Cardiac fibroblast (primary cell): ENCODE data around the gene BRK1.
A peak's percentile ranks its signal among the peaks of the same experiment; 100 is the strongest.
"Not testable (repeated sequence)": the region's sequence is repeated elsewhere in the genome, so short reads cannot be mapped to it uniquely, and the experiment has no call there.

Experiments used
- DNase-seq, 2 donors: peaks; one replicate each; pipeline versions ENCODE4 v3.0.0 to v3.0.0-alpha.2; 2010; ENCODE audit warnings: low read depth in 2 of 2
- H3K4me3 ChIP-seq, 2 donors: replicated peaks in 1 of 2; 1 replicate in 1 of 2; 2 replicates in 1 of 2; pipeline ENCODE4 v1.5.1; 2011; ENCODE audit warnings: low read depth in 2 of 2, low read length in 2 of 2, mild to moderate bottlenecking in 2 of 2, moderate library complexity in 1 of 2
- CTCF ChIP-seq: IDR thresholded peaks from one replicate; pipeline ENCODE4 v1.5.1; 2011; ENCODE audit warnings: low read depth, mild to moderate bottlenecking, low read length, inconsistent platforms

The BRK1 gene

DNA sequence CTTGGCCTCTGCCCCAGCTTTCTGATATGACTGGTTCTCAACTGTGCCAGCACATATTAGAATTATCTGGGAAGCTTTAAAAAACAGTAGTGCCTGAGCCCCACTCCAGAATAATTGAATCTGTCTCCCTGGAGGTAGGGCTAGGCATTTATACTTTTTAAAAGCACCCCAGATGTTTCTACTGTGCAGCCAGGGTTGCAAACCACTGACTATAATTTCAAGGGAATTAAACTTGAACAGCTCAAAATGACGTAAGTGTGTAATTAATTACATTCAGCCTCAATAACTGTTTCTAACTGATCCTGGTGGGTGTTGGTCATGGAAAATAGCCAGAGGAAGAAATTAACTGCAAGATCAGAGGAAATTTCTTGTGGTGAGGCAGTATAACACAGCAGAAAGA, 44.9 kb downstream of the BRK1 start:
- no peak for TF ChIP-seq CTCF
- no peak overlapping the region for H3K4me3 ChIP-seq
- no peak for DNase-seq

DNA sequence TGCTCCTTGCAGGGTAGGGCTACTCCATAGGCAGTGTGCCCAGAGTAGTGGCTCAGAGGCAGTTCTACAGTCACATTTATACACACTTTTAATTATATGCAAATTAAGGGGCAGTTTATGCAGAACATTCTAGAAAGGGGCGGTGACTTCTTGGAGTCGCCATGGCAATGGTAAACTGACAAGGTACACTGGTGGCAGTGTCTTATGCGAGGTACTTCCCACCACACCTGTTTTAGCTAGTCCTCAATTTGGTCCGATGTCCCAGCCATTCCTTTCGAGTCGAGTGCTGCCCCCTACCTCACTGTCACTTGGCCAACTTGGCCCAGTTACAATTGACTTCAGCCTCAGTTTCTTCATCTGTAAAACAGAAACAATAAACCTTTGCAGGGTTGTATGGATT, 45.5 kb downstream of the BRK1 start:
- H3K4me3 ChIP-seq = no peak overlapping the region
- no peak for TF ChIP-seq CTCF
- no peak for DNase-seq

DNA sequence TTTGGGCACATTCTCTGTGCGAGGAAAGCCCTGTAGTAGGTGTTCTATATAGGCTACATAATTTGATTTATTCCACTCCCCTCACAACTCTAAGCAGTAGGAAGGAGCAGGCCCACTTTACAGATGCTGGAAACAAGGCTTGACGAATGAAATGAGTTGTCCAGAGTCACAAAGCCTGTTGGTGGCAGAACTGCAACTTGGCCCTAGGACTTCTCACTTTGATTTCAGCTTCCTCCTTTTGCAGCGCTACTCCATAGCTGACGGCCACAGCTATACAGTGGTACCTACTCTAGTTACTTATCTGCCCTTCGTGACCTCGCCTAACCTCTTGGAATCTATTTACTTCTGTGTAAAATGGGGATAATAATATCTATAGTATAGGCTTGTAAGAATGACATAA, 46.7 kb downstream of the BRK1 start:
- TF ChIP-seq CTCF = no peak
- no peak overlapping the region for H3K4me3 ChIP-seq
- no peak for DNase-seq

GRCh38 chr3:10164201-10164545, 48.7 kb downstream of the BRK1 start:
- not testable (repeated sequence) for DNase-seq
- H3K4me3 ChIP-seq = peak overlapping the region in 1 of 2 donors; percentile 97

GRCh38 chr3:10164546-10165393, 49.3 kb downstream of the BRK1 start, which contains the start of gene IRAK2:
TSS of gene IRAK2 (plus strand) at chr3:10164919. CDS start at chr3:10164955, 36 bp downstream.
- TF ChIP-seq CTCF = peak; percentile 51
- peak within 1 kb of the TSS; percentile 82 to 97 for H3K4me3 ChIP-seq
- peak; percentile 64 to 70 for DNase-seq

GRCh38 chr3:10166213-10166604, 50.7 kb downstream of the BRK1 start:
- DNase-seq = no peak
- H3K4me3 ChIP-seq = peak overlapping the region in 1 of 2 donors; percentile 97
- no peak for TF ChIP-seq CTCF

- DNase-seq = no peak
- no peak for TF ChIP-seq CTCF
- no peak overlapping the region for H3K4me3 ChIP-seq
Measured at GRCh38 chr3:10169000-10169496, 53.6 kb downstream of the BRK1 start.
